Panc1 (cell line): ENCODE measurements around the gene TESMIN. TPM values are rescaled to one million over a fixed set of nuclear protein-coding genes. Genes with fewer than 3 reads are reported as not detected.

ENCODE experiments used
- ATAC-seq: fragments of 200-7000 bp; cut with Tn5 transposase; 2 replicates; pipeline ENCODE4 v1.9.1; 2020; ENCODE audit warnings: mild to moderate bottlenecking, moderate library complexity
- BruUV-seq: library from RNA; stranded (reverse); fragments of 400-500 nt; replicated peaks from 2 replicates; lab custom pipeline; 2021; lab: Mats Ljungman, UMichigan
- CTCF ChIA-PET: fragments of 300-600 bp; sonication (Branson Sonifier 250); formaldehyde crosslinking; loops from one replicate; lab custom pipeline; 2022; ENCODE audit warnings: antibody characterized with exemption; lab: Charles Lee
- POLR2A ChIA-PET: fragments of 300-600 bp; sonication (Branson Sonifier 250); formaldehyde crosslinking; loops from one replicate; lab custom pipeline; 2022; ENCODE audit warnings: antibody characterized with exemption; lab: Charles Lee
- DNase-seq: peaks from one replicate; pipeline ENCODE4 v3.0.0-alpha.2; 2010; ENCODE audit warnings: low read depth, low spot score
- H3K27ac ChIP-seq: 2 replicates; pipeline ENCODE4 v1.5.1; 2011; ENCODE audit warnings: mild to moderate bottlenecking, low read length, inconsistent platforms
- H3K27me3 ChIP-seq: fragments of 200-500 bp; sonication (Bioruptor generic); 2 replicates; pipeline ENCODE4 v1.6.0; 2014; ENCODE audit warnings: low read length, inconsistent platforms; ENCODE audit not compliant: control insufficient read depth, insufficient read depth
- H3K36me3 ChIP-seq: fragments of 200-500 bp; sonication (Bioruptor generic); 2 replicates; pipeline ENCODE4 v1.5.1; 2014; ENCODE audit warnings: inconsistent platforms, mild to moderate bottlenecking, low read length, moderate library complexity; ENCODE audit not compliant: control insufficient read depth, insufficient read depth
- H3K4me1 ChIP-seq: 2 replicates; pipeline ENCODE4 v1.5.1; 2011; ENCODE audit warnings: inconsistent platforms, mild to moderate bottlenecking, low read length, moderate library complexity; ENCODE audit not compliant: control insufficient read depth, insufficient read depth
- H3K4me3 ChIP-seq, 2 experiments: 2 replicates each; pipeline ENCODE4 v1.5.1; 2011 to 2012; ENCODE audit warnings: low read depth in 2 of 2, low read length in 2 of 2, mild to moderate bottlenecking in 2 of 2, inconsistent platforms in 1 of 2, moderate library complexity in 1 of 2
- H3K9me3 ChIP-seq: fragments of 200-500 bp; sonication (Bioruptor generic); 2 replicates; pipeline ENCODE4 v1.5.1; 2014; ENCODE audit warnings: low read depth, mild to moderate bottlenecking, inconsistent platforms, low read length, moderate library complexity; ENCODE audit not compliant: control insufficient read depth, insufficient read depth
- POLR2AphosphoS5 ChIP-seq: IDR thresholded peaks from 2 replicates; pipeline ENCODE4 v1.6.1; 2012; ENCODE audit warnings: mild to moderate bottlenecking, low read depth, low read length, moderate library complexity
- SIN3A ChIP-seq: IDR thresholded peaks from 2 replicates; pipeline ENCODE4 v1.6.1; 2012; ENCODE audit warnings: low read depth, mild to moderate bottlenecking, low read length, moderate library complexity, borderline replicate concordance; ENCODE audit not compliant: insufficient read depth
- TCF7L2 ChIP-seq: IDR thresholded peaks from 2 replicates; pipeline ENCODE4 v1.6.1; 2011; ENCODE audit warnings: mild to moderate bottlenecking, low read depth, low read length, inconsistent platforms
- in situ Hi-C: cut with HindIII; loops from 2 replicates; pipeline ENCODE4 v1.10.0; 2016; ENCODE audit warnings: low sequenced_read_pairs, low pct_unique_long_range_greater_than_20kb
- intact Hi-C: fragments of 100-400 bp; cut with micrococcal nuclease; formaldehyde crosslinking; loops from one replicate; pipeline ENCODE4 v1.10.0; 2022; ENCODE audit not compliant: unreplicated experiment
- total RNA-seq: library from RNA; stranded (reverse); gene quantifications from one replicate; pipeline ENCODE4 v1.2.1, GENCODE V29; 2021; ENCODE audit not compliant: unreplicated experiment
- TF ChIP-seq, protein P1 (sequence below), 2 experiments: IDR thresholded peaks; 2 replicates each; pipeline ENCODE4 v1.6.1; 2011 to 2012; ENCODE audit warnings: low read depth in 2 of 2, control low read depth in 1 of 2, low read length in 1 of 2, mild to moderate bottlenecking in 1 of 2, moderate library complexity in 1 of 2; ENCODE audit not compliant: insufficient read depth in 1 of 2
- TF ChIP-seq, protein P2 (sequence below): fragments of 450-650 bp; IDR thresholded peaks from 2 replicates; pipeline ENCODE4 v1.5.1; 2017; ENCODE audit warnings: mild to moderate bottlenecking

The TESMIN gene
- total RNA-seq, 1 experiment from 2014 or later, result 47.6 TPM

DNA sequence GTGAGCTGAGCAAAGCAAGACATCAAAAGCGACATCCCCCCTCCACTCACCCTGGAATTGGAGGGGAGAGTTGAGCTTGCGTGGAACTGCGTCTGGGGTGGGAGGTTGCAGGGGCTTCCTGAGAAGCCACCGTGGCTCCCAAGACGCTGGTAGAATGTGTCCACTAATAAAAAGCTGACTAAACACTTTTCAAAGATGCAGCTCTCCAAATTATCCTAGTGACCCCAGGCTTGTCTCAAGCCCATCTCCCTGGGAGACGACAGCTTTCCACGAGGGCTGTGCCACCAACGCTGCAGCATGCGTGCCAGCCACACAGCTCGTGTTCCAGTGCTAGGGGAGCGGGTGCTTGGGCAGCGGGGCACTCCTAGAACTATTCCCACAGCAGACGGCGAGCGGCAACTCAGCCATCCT, 73.3 kb downstream of the TESMIN start:
- BruUV-seq, result no TSS peak
- CTCF ChIA-PET, result interaction anchor here (0.6 kb wide), 2 partner anchors 33 to 122 kb away, joined by 4 read pairs; no protein-coding TSS in a partner anchor
- no peaks in the 10 kb centered on the region for H3K4me1 ChIP-seq
- H3K36me3 ChIP-seq, result no peaks in the 10 kb centered on the region
- no peak for ATAC-seq
- no peak overlapping the region for H3K4me3 ChIP-seq
- in situ Hi-C loops (no loop called here), intact Hi-C loops (no loop called here)
- H3K27me3 ChIP-seq, result no peaks in the 10 kb centered on the region
- no peaks in the 10 kb centered on the region for H3K9me3 ChIP-seq
- POLR2A ChIA-PET, result interaction anchor here (0.5 to 0.6 kb wide), 2 partner anchors 39 to 212 kb away, joined by 7 to 9 read pairs; no protein-coding TSS in a partner anchor
- TF ChIP-seq, protein P1, sequence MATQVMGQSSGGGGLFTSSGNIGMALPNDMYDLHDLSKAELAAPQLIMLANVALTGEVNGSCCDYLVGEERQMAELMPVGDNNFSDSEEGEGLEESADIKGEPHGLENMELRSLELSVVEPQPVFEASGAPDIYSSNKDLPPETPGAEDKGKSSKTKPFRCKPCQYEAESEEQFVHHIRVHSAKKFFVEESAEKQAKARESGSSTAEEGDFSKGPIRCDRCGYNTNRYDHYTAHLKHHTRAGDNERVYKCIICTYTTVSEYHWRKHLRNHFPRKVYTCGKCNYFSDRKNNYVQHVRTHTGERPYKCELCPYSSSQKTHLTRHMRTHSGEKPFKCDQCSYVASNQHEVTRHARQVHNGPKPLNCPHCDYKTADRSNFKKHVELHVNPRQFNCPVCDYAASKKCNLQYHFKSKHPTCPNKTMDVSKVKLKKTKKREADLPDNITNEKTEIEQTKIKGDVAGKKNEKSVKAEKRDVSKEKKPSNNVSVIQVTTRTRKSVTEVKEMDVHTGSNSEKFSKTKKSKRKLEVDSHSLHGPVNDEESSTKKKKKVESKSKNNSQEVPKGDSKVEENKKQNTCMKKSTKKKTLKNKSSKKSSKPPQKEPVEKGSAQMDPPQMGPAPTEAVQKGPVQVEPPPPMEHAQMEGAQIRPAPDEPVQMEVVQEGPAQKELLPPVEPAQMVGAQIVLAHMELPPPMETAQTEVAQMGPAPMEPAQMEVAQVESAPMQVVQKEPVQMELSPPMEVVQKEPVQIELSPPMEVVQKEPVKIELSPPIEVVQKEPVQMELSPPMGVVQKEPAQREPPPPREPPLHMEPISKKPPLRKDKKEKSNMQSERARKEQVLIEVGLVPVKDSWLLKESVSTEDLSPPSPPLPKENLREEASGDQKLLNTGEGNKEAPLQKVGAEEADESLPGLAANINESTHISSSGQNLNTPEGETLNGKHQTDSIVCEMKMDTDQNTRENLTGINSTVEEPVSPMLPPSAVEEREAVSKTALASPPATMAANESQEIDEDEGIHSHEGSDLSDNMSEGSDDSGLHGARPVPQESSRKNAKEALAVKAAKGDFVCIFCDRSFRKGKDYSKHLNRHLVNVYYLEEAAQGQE (IDR thresholded peaks at IDR 0.05; ENCODE audit: insufficient read depth in 1 of 2, low read depth in 2 of 2, low read length in 1 of 2), result no peak
- TF ChIP-seq POLR2AphosphoS5 (no peak), SIN3A (no peak), TCF7L2 (no peak)
- TF ChIP-seq, protein P2, sequence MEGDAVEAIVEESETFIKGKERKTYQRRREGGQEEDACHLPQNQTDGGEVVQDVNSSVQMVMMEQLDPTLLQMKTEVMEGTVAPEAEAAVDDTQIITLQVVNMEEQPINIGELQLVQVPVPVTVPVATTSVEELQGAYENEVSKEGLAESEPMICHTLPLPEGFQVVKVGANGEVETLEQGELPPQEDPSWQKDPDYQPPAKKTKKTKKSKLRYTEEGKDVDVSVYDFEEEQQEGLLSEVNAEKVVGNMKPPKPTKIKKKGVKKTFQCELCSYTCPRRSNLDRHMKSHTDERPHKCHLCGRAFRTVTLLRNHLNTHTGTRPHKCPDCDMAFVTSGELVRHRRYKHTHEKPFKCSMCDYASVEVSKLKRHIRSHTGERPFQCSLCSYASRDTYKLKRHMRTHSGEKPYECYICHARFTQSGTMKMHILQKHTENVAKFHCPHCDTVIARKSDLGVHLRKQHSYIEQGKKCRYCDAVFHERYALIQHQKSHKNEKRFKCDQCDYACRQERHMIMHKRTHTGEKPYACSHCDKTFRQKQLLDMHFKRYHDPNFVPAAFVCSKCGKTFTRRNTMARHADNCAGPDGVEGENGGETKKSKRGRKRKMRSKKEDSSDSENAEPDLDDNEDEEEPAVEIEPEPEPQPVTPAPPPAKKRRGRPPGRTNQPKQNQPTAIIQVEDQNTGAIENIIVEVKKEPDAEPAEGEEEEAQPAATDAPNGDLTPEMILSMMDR, result no peak
- no peak for DNase-seq
- no peak overlapping the region for H3K27ac ChIP-seq

DNA sequence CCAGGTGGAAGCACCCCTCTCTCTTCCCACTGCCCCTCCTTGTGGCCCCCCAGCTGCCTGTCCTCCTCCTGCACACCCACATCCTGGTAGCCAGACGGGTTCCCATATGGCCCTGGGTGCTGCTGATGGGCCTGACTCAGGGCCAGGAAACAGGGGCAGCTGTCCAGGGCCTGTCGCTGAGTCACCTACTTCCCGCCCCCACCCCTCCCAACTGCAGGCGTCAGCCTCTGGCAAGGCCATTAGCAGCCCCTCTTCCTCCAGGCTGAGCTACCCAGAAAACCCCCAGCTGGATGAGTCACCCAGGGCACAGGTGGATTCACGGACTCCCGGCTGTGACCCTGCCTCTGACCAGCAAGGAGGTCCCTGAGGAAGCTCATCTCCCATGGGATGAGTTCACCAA, 73.9 kb downstream of the TESMIN start:
- H3K36me3 ChIP-seq, result no peaks in the 10 kb centered on the region
- intact Hi-C loops (no loop called here), in situ Hi-C loops (no loop called here)
- H3K27me3 ChIP-seq, result no peaks in the 10 kb centered on the region
- H3K4me1 ChIP-seq, result no peaks in the 10 kb centered on the region
- CTCF ChIA-PET, result interaction anchor here (0.6 kb wide), 2 partner anchors 32 to 122 kb away, joined by 4 read pairs; no protein-coding TSS in a partner anchor
- POLR2A ChIA-PET, result interaction anchor here (0.6 kb wide), 4 partner anchors 12 to 212 kb away, joined by 4 to 7 read pairs (median 6); no protein-coding TSS in a partner anchor
- no peak overlapping the region for H3K4me3 ChIP-seq
- no peaks in the 10 kb centered on the region for H3K9me3 ChIP-seq
- no TSS peak for BruUV-seq
- ATAC-seq (peak; percentile 84), DNase-seq (peak; percentile 30)
- TF ChIP-seq POLR2AphosphoS5, result no peak
- TF ChIP-seq, protein P1 (IDR thresholded peaks at IDR 0.05; ENCODE audit: insufficient read depth in 1 of 2, low read depth in 2 of 2, low read length in 1 of 2), result no peak
- TF ChIP-seq TCF7L2, result no peak
- TF ChIP-seq, protein P2, result no peak
- no peak for TF ChIP-seq SIN3A
- no peak overlapping the region for H3K27ac ChIP-seq
